ENCODE measurements around the gene RSPH3.
"Not testable (repeated sequence)": the region's sequence is repeated elsewhere in the genome, so short reads cannot be mapped to it uniquely, and the experiment has no call there.

RSPH3 gene

GRCh38 chr6:158999666-159000403 lies at the start of gene RSPH3:
RSPH3 (minus strand) TSS chr6:159000202; CDS start chr6:158999550, 652 bp downstream.
- FAIRE-seq, result peak; percentile 57

GRCh38 chr6:159047891-159048685 lies 48.1 kb upstream of the RSPH3 start:
- no peak for FAIRE-seq

GRCh38 chr6:159045801-159046200 lies 45.8 kb upstream of the RSPH3 start:
- FAIRE-seq, result no peak

- FAIRE-seq, result no peak
Observed at GRCh38 chr6:159044899-159045727, 45.1 kb upstream of the RSPH3 start, which contains the start of gene TAGAP. TAGAP (minus strand) TSS chr6:159044991; CDS start chr6:159044146, 845 bp downstream.

GRCh38 chr6:159043947-159044346 lies 43.9 kb upstream of the RSPH3 start:
- FAIRE-seq, result no peak

GRCh38 chr6:159043251-159043650 lies 43.2 kb upstream of the RSPH3 start:
- FAIRE-seq, result no peak

- no peak for FAIRE-seq
Observed at GRCh38 chr6:159042826-159043181, 42.8 kb upstream of the RSPH3 start.

- FAIRE-seq, result peak; percentile 37
Observed at GRCh38 chr6:159042003-159042825, 42.2 kb upstream of the RSPH3 start.

- FAIRE-seq, result no peak
Observed at GRCh38 chr6:159041181-159041580, 41.2 kb upstream of the RSPH3 start.

GRCh38 chr6:159039885-159040258 lies 39.9 kb upstream of the RSPH3 start:
- no peak for FAIRE-seq

GRCh38 chr6:159038914-159039884 lies 39.2 kb upstream of the RSPH3 start:
- FAIRE-seq, result no peak

- not testable (repeated sequence) for FAIRE-seq
Observed at GRCh38 chr6:159038318-159038717, 38.3 kb upstream of the RSPH3 start.

GRCh38 chr6:159037756-159038290 lies 37.8 kb upstream of the RSPH3 start:
- no peak for FAIRE-seq

GRCh38 chr6:159036673-159037072 lies 36.7 kb upstream of the RSPH3 start:
- FAIRE-seq, result no peak

GRCh38 chr6:159035891-159036290 lies 35.9 kb upstream of the RSPH3 start:
- FAIRE-seq, result no peak

GRCh38 chr6:159033160-159034049 lies 33.4 kb upstream of the RSPH3 start:
- no peak for FAIRE-seq

GRCh38 chr6:159031846-159032245 lies 31.8 kb upstream of the RSPH3 start:
- FAIRE-seq, result no peak

GRCh38 chr6:159030168-159030567 lies 30.2 kb upstream of the RSPH3 start:
- FAIRE-seq, result no peak

GRCh38 chr6:159025224-159025623 lies 25.2 kb upstream of the RSPH3 start:
- not testable (repeated sequence) for FAIRE-seq

- FAIRE-seq, result no peak
Observed at GRCh38 chr6:159023893-159024292, 23.9 kb upstream of the RSPH3 start.

All from endometrium (tissue), 2 donors.